Loucy (cell line): ENCODE measurements around the gene PPME1.

Experiments used
- H2AFZ ChIP-seq: fragments of 200-600 bp; sonication (generic); 2 replicates; pipeline ENCODE4 v1.6.0; 2016; ENCODE audit warnings: antibody characterized with exemption, mild to moderate bottlenecking, low read length, moderate library complexity
- H3F3A ChIP-seq: fragments of 200-600 bp; 2 replicates; pipeline ENCODE4 v1.6.0; 2016; ENCODE audit warnings: antibody characterized with exemption, low read depth, mild to moderate bottlenecking
- H3K27me3 ChIP-seq: fragments of 200-600 bp; sonication (generic); 2 replicates; pipeline ENCODE4 v1.6.1; 2014; ENCODE audit warnings: low read length, mild to moderate bottlenecking; ENCODE audit not compliant: insufficient read depth, poor library complexity, severe bottlenecking
- H3K36me3 ChIP-seq: fragments of 200-600 bp; sonication (generic); 2 replicates; pipeline ENCODE4 v1.6.1; 2016; ENCODE audit warnings: low read length; ENCODE audit not compliant: insufficient read depth
- H3K4me1 ChIP-seq: fragments of 200-600 bp; sonication (generic); 2 replicates; pipeline ENCODE4 v1.5.1; 2014; ENCODE audit warnings: low read length, mild to moderate bottlenecking; ENCODE audit not compliant: insufficient read depth, poor library complexity, severe bottlenecking
- H3K4me2 ChIP-seq: fragments of 200-600 bp; sonication (generic); 2 replicates; pipeline ENCODE4 v1.6.0; 2014; ENCODE audit warnings: antibody characterized with exemption, low read length, low read depth, mild to moderate bottlenecking; ENCODE audit not compliant: poor library complexity, severe bottlenecking
- H3K4me3 ChIP-seq: fragments of 200-600 bp; sonication (generic); 2 replicates; pipeline ENCODE4 v1.5.1; 2014; ENCODE audit warnings: low read length, mild to moderate bottlenecking, mixed read lengths; ENCODE audit not compliant: poor library complexity, severe bottlenecking
- H3K79me2 ChIP-seq: fragments of 200-600 bp; sonication (generic); 2 replicates; pipeline ENCODE4 v1.6.1; 2014; ENCODE audit warnings: low read length; ENCODE audit not compliant: insufficient read depth
- H3K9ac ChIP-seq: fragments of 200-600 bp; sonication (generic); 2 replicates; pipeline ENCODE4 v1.6.0; 2014; ENCODE audit warnings: mild to moderate bottlenecking, low read depth, low read length, moderate library complexity; ENCODE audit not compliant: poor library complexity, severe bottlenecking
- H3K9me2 ChIP-seq: fragments of 200-600 bp; sonication (generic); replicated peaks from 2 replicates; pipeline ENCODE4 v1.6.1; 2016; ENCODE audit warnings: low read depth, low read length, mixed read lengths
- H3K9me3 ChIP-seq: fragments of 200-600 bp; sonication (generic); 2 replicates; pipeline ENCODE4 v1.6.1; 2014; ENCODE audit warnings: mild to moderate bottlenecking, antibody characterized with exemption, low read length, low read depth; ENCODE audit not compliant: insufficient read depth
- H4K20me1 ChIP-seq: fragments of 200-600 bp; sonication (generic); 2 replicates; pipeline ENCODE4 v1.6.0; 2014; ENCODE audit warnings: antibody characterized with exemption, low read length, mild to moderate bottlenecking; ENCODE audit not compliant: insufficient read depth, poor library complexity, severe bottlenecking
- EZH2phosphoT487 ChIP-seq: fragments of 200-600 bp; IDR thresholded peaks from 2 replicates; pipeline ENCODE4 v1.6.1; 2018; ENCODE audit warnings: antibody characterized with exemption, mild to moderate bottlenecking, moderate library complexity, borderline replicate concordance
- TF ChIP-seq, protein P1 (sequence below): fragments of 200-600 bp; sonication (generic); conservative IDR thresholded peaks from 2 replicates; pipeline ENCODE4 v1.5.1; 2014; ENCODE audit warnings: mild to moderate bottlenecking, antibody characterized with exemption, low read length

The PPME1 gene

GRCh38 chr11:74220376-74220775 is 49.3 kb downstream of the PPME1 start:
- H3K4me2 ChIP-seq: no peak overlapping the region
- no peaks in the 10 kb centered on the region for H3K9me3 ChIP-seq
- no peaks in the 10 kb centered on the region for H4K20me1 ChIP-seq
- H3F3A ChIP-seq: no peaks in the 10 kb centered on the region
- H3K4me3 ChIP-seq: no peak overlapping the region
- no peaks in the 10 kb centered on the region for H3K79me2 ChIP-seq
- peaks cover 7% of the 10 kb centered on the region; the same call in 1 of the 2 replicates for H3K36me3 ChIP-seq
- no peaks in the 10 kb centered on the region for H3K27me3 ChIP-seq
- H3K9me2 ChIP-seq: no peaks in the 10 kb centered on the region
- H3K4me1 ChIP-seq: no peaks in the 10 kb centered on the region
- TF ChIP-seq, protein P1, sequence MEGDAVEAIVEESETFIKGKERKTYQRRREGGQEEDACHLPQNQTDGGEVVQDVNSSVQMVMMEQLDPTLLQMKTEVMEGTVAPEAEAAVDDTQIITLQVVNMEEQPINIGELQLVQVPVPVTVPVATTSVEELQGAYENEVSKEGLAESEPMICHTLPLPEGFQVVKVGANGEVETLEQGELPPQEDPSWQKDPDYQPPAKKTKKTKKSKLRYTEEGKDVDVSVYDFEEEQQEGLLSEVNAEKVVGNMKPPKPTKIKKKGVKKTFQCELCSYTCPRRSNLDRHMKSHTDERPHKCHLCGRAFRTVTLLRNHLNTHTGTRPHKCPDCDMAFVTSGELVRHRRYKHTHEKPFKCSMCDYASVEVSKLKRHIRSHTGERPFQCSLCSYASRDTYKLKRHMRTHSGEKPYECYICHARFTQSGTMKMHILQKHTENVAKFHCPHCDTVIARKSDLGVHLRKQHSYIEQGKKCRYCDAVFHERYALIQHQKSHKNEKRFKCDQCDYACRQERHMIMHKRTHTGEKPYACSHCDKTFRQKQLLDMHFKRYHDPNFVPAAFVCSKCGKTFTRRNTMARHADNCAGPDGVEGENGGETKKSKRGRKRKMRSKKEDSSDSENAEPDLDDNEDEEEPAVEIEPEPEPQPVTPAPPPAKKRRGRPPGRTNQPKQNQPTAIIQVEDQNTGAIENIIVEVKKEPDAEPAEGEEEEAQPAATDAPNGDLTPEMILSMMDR: no peak
- TF ChIP-seq EZH2phosphoT487: no peak
- H3K9ac ChIP-seq: no peak overlapping the region
- H2AFZ ChIP-seq: no peak overlapping the region

DNA sequence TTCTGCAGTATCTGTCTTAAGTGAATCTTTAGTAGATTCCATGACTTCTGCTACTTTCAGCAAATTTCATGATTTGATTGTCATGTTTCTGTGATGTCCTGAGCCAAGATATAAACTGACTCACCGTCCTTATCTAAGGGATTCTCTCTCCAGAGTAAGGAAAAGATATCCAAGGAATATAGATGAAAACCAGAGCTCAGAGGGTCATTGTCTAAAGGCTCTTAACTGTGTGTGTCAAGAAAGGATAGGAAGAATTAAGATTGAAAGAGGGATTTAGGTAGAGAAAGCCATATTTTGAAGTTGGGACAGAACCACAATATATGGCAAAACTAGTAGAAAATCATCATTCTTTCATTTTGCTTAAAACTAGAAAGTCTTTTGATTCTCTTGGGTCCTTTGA is 50.7 kb downstream of the PPME1 start:
- Histone ChIP-seq H4K20me1 (no peaks in the 10 kb centered on the region), H3K9me2 (no peaks in the 10 kb centered on the region), H3K36me3 (peaks cover 12% of the 10 kb centered on the region; the same call in 1 of the 2 replicates), H3K9ac (no peak overlapping the region), H3K4me2 (no peak overlapping the region), H3K9me3 (no peaks in the 10 kb centered on the region), H3K79me2 (no peaks in the 10 kb centered on the region), H3K27me3 (no peaks in the 10 kb centered on the region), H2AFZ (no peak overlapping the region), H3K4me3 (no peak overlapping the region), H3K4me1 (no peaks in the 10 kb centered on the region), H3F3A (no peaks in the 10 kb centered on the region)
- TF ChIP-seq, protein P1: no peak
- no peak for TF ChIP-seq EZH2phosphoT487

- Histone ChIP-seq H3F3A (no peaks in the 10 kb centered on the region), H3K36me3 (peaks cover 27% of the 10 kb centered on the region; the same call in 1 of the 2 replicates), H2AFZ (no peak overlapping the region), H3K9me3 (no peaks in the 10 kb centered on the region), H3K4me1 (no peaks in the 10 kb centered on the region), H3K9me2 (no peaks in the 10 kb centered on the region), H3K4me2 (no peak overlapping the region), H3K4me3 (no peak overlapping the region), H3K9ac (no peak overlapping the region), H4K20me1 (no peaks in the 10 kb centered on the region), H3K27me3 (no peaks in the 10 kb centered on the region), H3K79me2 (no peaks in the 10 kb centered on the region)
- TF ChIP-seq, protein P1: no peak
- TF ChIP-seq EZH2phosphoT487: no peak
Observed at GRCh38 chr11:74225565-74225964, 54.5 kb downstream of the PPME1 start.
